RWPE2 (cell line): ENCODE data around the gene PLCH1.
"Not testable (repeated sequence)": the region's sequence is repeated elsewhere in the genome, so short reads cannot be mapped to it uniquely, and the experiment has no call there.

Source experiments
- ATAC-seq: fragments of 200-7000 bp; cut with Tn5 transposase; 3 replicates; pipeline ENCODE4 v1.9.1; 2021; ENCODE audit warnings: low read depth
- DNase-seq: peaks from one replicate; pipeline ENCODE4 v3.0.0-alpha.2; 2020; ENCODE audit warnings: low spot score
- H3K27ac ChIP-seq: fragments of 450-650 bp; 2 replicates; pipeline ENCODE4 v1.5.1; 2017; ENCODE audit warnings: mild to moderate bottlenecking; ENCODE audit not compliant: poor library complexity, severe bottlenecking
- H3K27me3 ChIP-seq: fragments of 250-450 bp; sonication (Bioruptor Pico); 2 replicates; pipeline ENCODE4 v1.5.1; 2021; ENCODE audit warnings: mild to moderate bottlenecking, moderate library complexity; ENCODE audit not compliant: insufficient read depth, poor library complexity, severe bottlenecking
- H3K36me3 ChIP-seq: fragments of 250-450 bp; sonication (Bioruptor Pico); 2 replicates; pipeline ENCODE4 v1.5.1; 2020; ENCODE audit warnings: low read depth, mild to moderate bottlenecking, moderate library complexity
- H3K4me1 ChIP-seq: fragments of 250-450 bp; sonication (Bioruptor Pico); 2 replicates; pipeline ENCODE4 v1.5.1; 2021; ENCODE audit warnings: mild to moderate bottlenecking, moderate library complexity; ENCODE audit not compliant: insufficient read depth, poor library complexity, severe bottlenecking
- H3K4me3 ChIP-seq: fragments of 250-450 bp; sonication (Bioruptor Pico); 2 replicates; pipeline ENCODE4 v1.5.1; 2021; ENCODE audit warnings: mild to moderate bottlenecking, moderate library complexity; ENCODE audit not compliant: severe bottlenecking
- H3K9me3 ChIP-seq: fragments of 250-450 bp; sonication (Bioruptor Pico); 2 replicates; pipeline ENCODE4 v1.5.1; 2021; ENCODE audit warnings: mild to moderate bottlenecking, moderate library complexity; ENCODE audit not compliant: severe bottlenecking
- TF ChIP-seq, protein P1 (sequence below): fragments of 450-650 bp; IDR thresholded peaks from one replicate; pipeline ENCODE4 v1.5.1; 2017; ENCODE audit warnings: mild to moderate bottlenecking, moderate library complexity; ENCODE audit not compliant: poor library complexity, severe bottlenecking

PLCH1 gene

DNA sequence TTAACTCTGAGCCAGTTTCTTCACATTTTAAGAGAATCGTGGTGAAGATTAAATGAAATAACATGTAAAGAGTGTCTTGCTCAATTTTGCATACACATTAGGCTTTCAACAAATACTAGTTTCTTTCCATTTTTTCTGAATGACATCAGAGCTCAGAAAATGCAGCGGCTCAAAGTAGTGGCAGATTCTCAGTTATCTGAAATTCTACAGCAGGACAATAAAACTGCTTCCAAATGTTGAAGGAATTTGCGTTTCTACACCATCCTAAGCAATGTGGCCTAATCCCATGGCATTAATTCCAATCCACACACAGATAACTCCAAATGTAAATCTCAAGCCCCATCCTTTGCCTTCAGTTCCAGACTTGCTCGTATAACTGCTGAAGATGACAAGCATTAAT is 115.8 kb downstream of the PLCH1 start:
- TF ChIP-seq, protein P1, sequence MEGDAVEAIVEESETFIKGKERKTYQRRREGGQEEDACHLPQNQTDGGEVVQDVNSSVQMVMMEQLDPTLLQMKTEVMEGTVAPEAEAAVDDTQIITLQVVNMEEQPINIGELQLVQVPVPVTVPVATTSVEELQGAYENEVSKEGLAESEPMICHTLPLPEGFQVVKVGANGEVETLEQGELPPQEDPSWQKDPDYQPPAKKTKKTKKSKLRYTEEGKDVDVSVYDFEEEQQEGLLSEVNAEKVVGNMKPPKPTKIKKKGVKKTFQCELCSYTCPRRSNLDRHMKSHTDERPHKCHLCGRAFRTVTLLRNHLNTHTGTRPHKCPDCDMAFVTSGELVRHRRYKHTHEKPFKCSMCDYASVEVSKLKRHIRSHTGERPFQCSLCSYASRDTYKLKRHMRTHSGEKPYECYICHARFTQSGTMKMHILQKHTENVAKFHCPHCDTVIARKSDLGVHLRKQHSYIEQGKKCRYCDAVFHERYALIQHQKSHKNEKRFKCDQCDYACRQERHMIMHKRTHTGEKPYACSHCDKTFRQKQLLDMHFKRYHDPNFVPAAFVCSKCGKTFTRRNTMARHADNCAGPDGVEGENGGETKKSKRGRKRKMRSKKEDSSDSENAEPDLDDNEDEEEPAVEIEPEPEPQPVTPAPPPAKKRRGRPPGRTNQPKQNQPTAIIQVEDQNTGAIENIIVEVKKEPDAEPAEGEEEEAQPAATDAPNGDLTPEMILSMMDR = no peak
- Histone ChIP-seq H3K36me3 (no peaks in the 10 kb centered on the region), H3K4me1 (no peaks in the 10 kb centered on the region), H3K27ac (no peak overlapping the region), H3K9me3 (no peaks in the 10 kb centered on the region), H3K27me3 (no peaks in the 10 kb centered on the region), H3K4me3 (no peak overlapping the region)
- no peak for ATAC-seq
- DNase-seq = no peak

DNA sequence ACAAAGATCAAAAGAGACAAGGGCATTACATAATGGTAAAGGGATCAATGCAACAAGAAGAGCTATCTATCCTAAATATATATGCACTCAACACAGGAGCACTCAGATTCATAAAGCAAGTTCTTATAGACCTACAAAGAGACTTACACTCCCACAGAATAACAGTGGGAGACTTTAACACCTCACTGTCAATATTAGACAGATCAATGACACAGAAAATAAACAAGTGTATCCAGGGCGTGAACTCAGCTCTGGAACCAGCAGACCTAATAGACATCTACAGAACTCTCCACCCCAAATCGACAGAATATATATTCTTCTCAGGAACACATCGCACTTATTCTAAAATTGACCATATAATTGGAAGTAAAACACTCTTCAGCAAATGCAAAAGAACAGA is 122.2 kb downstream of the PLCH1 start:
- not testable (repeated sequence) for H3K9me3 ChIP-seq, H3K4me3 ChIP-seq, H3K4me1 ChIP-seq, ATAC-seq, H3K27me3 ChIP-seq, H3K36me3 ChIP-seq, DNase-seq, H3K27ac ChIP-seq

DNA sequence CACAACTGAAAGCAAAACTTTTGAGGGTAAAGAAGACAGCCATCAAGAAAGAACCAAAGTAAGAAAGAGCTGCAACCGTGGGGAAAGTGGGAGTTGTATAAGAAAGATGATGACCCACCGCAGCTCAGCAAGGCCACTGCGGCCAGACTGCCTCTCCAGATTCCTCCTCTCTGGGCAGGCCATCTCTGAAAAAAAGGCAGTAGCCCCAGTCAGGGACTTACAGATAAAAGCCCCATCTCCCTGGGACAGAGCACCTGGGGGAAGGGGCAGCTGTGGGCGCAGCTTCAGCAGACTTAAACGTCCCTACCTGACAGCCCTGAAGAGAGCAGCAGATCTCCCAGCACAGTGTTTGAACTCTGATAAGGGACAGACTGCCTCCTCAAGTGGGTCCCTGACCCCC is 124.3 kb downstream of the PLCH1 start:
- H3K27ac ChIP-seq, H3K4me1 ChIP-seq, H3K9me3 ChIP-seq, H3K4me3 ChIP-seq, ATAC-seq, DNase-seq, H3K36me3 ChIP-seq, H3K27me3 ChIP-seq: not testable (repeated sequence)

DNA sequence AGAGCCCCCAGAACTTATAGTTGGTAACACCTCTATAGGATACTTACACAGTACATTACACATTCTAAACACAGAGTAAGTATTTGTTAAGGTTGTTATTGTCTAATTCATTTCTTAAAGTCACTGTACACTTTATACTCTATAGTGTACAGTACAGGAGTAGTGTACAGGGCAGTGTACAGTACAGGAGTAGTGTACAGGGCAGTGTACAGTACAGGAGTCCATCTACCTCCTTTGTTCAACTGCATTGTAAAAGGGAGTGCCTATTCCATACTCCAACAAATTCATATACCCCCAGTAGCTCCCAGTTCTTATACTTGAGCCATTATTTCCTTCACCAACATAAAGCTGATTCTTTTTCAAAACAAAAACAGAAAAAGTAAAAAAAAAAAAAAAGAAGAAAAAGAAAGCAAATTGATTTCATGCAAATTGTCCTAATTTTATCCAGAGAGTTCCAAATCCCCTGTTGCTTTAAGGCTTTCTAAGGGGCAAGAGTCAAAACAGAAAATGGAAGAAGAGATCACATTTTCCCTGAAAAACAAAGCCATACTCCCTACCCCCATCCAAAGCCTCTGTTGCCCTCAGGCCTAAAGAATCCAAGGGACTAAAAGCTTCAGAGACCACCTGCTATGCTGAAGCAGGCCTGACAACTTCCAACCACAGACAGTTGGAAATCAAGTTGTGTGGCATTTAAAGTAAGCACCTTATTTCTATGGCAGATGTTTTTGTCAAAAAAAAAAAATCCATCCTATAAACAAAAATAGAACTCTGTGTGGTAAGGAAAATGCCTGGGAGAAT is 125.6 kb downstream of the PLCH1 start:
- Histone ChIP-seq H3K27ac (no peak overlapping the region), H3K36me3 (no peaks in the 10 kb centered on the region), H3K4me1 (no peaks in the 10 kb centered on the region), H3K9me3 (no peaks in the 10 kb centered on the region), H3K4me3 (no peak overlapping the region), H3K27me3 (no peaks in the 10 kb centered on the region)
- no peak for ATAC-seq
- TF ChIP-seq, protein P1 = no peak
- DNase-seq = no peak

DNA sequence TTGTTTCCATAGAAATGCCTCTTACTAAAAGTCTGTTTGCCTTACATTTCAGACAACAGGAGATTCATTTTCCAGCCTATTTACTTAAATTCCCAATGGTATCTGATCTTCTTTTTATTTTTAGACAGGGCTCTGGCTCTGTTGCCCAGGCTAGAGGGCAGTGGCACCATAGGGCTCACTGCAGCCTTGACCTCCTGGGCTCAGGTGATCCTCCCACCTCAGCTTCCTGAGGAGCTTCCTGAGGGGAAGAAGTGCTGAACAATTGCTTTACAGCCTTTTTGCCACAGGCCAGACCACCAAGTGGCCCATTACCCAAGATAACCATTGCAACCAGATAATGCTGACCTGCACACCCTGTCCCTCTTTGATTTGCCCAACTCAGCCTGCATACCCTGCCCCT is 126.3 kb downstream of the PLCH1 start:
- ATAC-seq (no peak), DNase-seq (no peak)
- TF ChIP-seq, protein P1 = no peak
- Histone ChIP-seq H3K4me3 (no peak overlapping the region), H3K4me1 (no peaks in the 10 kb centered on the region), H3K27ac (no peak overlapping the region), H3K36me3 (no peaks in the 10 kb centered on the region), H3K27me3 (no peaks in the 10 kb centered on the region), H3K9me3 (no peaks in the 10 kb centered on the region)

DNA sequence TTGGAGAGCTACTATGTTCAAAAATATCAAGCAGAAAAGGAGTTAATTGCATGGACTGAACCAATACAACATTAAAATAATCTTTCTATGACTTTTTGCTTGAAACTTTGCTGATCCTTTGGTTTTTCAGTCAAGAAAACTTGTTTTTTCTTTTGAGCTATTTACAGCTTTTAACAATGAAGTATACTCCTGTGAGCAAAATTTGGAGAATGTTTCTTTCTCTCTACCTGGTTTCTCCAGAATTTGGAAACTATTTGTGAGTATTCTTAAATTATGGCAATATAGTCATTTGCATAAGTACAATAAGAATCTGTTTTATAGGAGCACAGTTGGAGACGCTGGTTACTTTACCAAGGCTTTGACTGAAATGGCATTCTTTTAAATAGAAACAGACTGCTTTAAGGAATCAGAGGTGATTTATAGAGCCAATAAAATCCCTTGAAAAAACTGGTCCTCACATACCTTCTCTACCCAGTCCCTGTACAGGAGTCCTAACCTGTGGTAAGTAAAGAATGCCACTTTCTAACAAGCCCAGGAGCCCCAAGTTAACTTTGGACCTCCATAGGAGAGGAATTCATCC is 127.4 kb downstream of the PLCH1 start:
- H3K36me3 ChIP-seq = no peaks in the 10 kb centered on the region
- no peaks in the 10 kb centered on the region for H3K9me3 ChIP-seq
- H3K27ac ChIP-seq = no peak overlapping the region
- no peak for DNase-seq
- H3K4me1 ChIP-seq = no peaks in the 10 kb centered on the region
- no peak for ATAC-seq
- TF ChIP-seq, protein P1 = no peak
- H3K4me3 ChIP-seq = no peak overlapping the region
- H3K27me3 ChIP-seq = no peaks in the 10 kb centered on the region

DNA sequence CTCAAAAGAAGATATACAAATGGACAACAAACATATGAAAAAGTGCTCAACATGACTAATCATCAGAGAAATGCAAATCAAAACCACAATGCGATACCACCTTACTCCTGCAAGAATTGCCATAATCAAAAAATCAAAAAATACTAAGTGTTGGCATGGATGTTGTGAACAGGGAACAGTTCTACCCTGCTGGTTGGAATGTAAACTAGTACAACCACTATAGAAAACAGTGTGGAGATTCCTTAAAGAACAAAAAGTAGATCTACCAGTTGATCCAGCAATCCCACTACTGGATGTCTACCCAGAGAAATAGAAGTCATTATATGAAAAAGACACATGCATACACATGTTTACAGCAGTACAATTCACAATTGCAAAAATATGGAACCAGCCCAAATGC is 129.7 kb downstream of the PLCH1 start:
- not testable (repeated sequence) for H3K9me3 ChIP-seq

DNA sequence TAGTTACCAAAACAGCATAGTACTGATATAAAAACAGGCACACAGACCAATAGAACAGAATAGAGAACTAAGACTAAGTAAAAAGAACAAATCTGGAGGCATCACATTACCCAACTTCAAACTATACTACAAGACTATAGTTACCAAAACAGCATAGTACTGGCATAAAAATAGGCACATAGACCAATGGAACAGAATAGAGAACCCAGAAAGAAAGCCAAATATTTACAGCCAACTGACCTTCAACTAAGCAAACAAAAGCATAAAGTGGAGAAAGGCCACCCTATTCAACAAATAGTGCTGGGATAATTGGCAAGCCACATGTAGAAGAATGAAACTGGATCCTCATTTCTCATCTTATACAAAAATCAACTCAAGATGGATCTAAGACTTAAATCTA is 130.5 kb downstream of the PLCH1 start:
- H3K4me3 ChIP-seq, H3K36me3 ChIP-seq, ATAC-seq, H3K9me3 ChIP-seq, H3K4me1 ChIP-seq, H3K27ac ChIP-seq, DNase-seq, H3K27me3 ChIP-seq: not testable (repeated sequence)

More for the DNA sequence above, 129.7 kb downstream of the PLCH1 start:
- ATAC-seq, H3K27ac ChIP-seq, H3K4me1 ChIP-seq, H3K27me3 ChIP-seq, H3K4me3 ChIP-seq, DNase-seq, H3K36me3 ChIP-seq: not testable (repeated sequence)
